G401 (cell line): ENCODE results near the gene PTPRN2. TPM values are rescaled to one million over a fixed set of nuclear protein-coding genes. Genes with fewer than 3 reads are reported as not detected.
"Not testable (repeated sequence)": the region's sequence is repeated elsewhere in the genome, so short reads cannot be mapped to it uniquely, and the experiment has no call there.

Source experiments
- DNase-seq: peaks from one replicate; pipeline ENCODE4 v3.0.0-alpha.2; 2015; ENCODE audit warnings: low spot score
- in situ Hi-C: cut with HindIII; loops from 2 replicates; pipeline ENCODE4 v1.10.0; 2016; ENCODE audit warnings: low sequenced_read_pairs, mixed read lengths
- total RNA-seq: library from RNA; depleted of rRNA; stranded (reverse); fragments of >200 nt; shearing (Covaris generic); gene quantifications from 2 replicates; pipeline ENCODE4 v1.2.3, GENCODE V29; 2014

Gene PTPRN2
- total RNA-seq, 1 experiment from 2014 or later: not detected

GRCh38 chr7:158389514-158390425, 197.9 kb downstream of the PTPRN2 start:
- in situ Hi-C loops: no loop called here

DNA sequence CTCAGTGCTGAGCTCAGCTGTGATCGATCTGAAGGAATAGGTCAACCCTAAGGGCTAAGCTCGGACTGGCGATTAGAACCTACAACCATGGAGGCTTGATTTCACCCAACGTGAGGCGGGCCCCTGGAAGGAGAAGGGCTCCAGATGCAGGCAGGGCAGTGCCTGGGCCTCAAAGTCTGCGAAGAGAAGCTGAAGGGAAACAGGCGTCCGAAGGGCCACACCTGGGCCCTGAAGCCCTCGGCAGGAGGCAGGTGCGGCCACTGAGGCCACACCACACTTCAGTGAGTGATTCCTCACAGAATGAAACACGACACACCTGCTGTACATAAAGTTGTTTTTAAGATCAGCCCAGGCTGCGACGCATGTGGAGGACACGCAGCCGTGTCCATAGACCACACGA, 198.7 kb downstream of the PTPRN2 start:
- DNase-seq: no peak
- in situ Hi-C loops: no loop called here

More at GRCh38 chr7:158389514-158390425, 197.9 kb downstream of the PTPRN2 start:
- DNase-seq: no peak

DNA sequence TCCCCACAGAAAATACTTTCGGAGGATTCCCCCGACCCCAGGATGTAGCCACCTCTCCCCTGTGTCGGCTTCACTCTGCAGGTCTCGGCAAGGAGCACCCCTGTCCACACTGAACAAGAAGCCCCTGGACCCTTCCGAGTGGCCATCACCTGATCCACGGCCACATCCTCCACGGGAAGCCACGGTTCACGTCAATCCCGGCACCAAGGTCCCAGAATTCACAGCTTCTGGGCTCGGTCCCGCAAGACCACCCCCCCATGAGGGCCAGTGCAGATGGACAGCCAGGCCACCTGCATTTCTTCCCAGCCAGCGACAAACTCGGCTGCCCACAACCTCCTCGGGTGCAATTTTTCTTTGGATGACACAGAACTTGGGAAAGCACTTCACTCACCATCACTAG, 199.6 kb downstream of the PTPRN2 start:
- in situ Hi-C loops: no loop called here
- no peak for DNase-seq

GRCh38 chr7:158387546-158387891, 200.1 kb downstream of the PTPRN2 start:
- in situ Hi-C loops: no loop called here
- DNase-seq: no peak

DNA sequence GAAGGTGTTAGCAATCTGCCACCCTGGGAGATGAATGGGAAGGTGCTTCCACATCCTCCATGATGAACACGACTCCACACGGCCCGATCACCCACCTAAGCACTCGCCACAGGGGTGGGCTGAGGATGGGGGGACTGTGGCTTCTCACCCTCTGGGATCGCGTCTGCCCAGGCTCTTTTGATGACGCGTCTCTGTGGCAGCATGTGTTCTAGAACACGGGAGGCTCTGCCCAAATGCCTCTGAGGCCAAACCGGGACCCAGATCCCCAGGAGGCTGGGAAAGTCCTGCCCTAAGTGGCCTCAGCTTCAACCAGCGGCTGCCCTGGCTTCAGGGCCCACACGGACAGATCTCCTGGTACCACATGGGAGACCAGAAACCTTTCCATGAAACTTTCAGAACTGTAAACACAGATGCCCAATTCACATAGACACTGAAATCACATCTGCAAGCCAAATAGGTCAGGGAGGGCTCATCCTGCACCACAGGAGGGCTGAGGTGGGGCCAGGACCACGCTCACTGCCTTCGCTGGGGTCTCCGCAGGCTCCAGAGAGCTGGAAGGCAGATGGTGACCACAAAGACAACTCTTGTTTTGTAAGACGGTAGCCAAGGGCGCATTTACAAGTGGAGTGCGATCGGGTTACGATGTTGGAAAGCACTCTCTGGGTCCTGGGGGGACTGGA, 200.6 kb downstream of the PTPRN2 start:
- in situ Hi-C loops: no loop called here
- DNase-seq: no peak

GRCh38 chr7:158386355-158386618, 201.3 kb downstream of the PTPRN2 start:
- DNase-seq: no peak
- in situ Hi-C loops: no loop called here

GRCh38 chr7:158385496-158386354, 201.9 kb downstream of the PTPRN2 start:
- DNase-seq, in situ Hi-C loops: not testable (repeated sequence)

DNA sequence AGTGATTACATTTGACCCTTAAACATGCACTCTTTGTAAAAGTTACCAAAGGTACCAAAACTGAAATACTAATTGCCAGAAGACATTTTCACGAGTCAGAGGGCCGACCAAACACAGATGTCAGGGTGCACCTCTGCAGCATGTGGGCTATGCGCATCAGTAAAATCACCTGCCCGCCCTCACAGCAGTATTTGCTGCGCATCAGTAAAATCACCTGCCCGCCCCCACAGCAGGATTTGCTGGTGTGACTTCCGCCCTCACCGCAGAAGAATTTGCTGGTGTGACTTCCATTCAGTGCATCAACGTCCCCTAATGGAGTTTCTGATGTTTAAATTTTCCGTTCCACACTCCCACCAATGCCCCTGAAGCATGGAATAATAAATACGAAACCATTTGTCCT, 202.9 kb downstream of the PTPRN2 start:
- no peak for DNase-seq
- in situ Hi-C loops: no loop called here

DNA sequence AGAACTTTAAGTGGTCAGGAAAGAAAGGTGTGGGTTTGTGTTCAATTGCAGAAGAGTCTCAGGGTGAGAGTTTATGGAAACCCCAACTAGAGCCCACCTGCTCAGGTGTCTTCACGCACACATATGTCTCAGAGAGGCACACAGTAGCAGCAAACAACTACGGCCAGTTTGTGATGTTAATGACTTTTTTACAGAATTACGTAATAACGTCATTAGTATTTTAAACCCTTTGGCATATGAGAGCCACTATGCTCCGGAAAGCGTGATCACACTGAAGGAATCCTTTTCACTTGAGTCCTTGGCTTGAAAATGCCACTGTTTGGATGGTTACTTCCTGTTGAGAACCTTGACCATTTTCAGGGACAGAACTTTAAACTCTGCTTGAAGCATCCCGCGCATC, 204.0 kb downstream of the PTPRN2 start:
- no peak for DNase-seq
- in situ Hi-C loops: no loop called here

DNA sequence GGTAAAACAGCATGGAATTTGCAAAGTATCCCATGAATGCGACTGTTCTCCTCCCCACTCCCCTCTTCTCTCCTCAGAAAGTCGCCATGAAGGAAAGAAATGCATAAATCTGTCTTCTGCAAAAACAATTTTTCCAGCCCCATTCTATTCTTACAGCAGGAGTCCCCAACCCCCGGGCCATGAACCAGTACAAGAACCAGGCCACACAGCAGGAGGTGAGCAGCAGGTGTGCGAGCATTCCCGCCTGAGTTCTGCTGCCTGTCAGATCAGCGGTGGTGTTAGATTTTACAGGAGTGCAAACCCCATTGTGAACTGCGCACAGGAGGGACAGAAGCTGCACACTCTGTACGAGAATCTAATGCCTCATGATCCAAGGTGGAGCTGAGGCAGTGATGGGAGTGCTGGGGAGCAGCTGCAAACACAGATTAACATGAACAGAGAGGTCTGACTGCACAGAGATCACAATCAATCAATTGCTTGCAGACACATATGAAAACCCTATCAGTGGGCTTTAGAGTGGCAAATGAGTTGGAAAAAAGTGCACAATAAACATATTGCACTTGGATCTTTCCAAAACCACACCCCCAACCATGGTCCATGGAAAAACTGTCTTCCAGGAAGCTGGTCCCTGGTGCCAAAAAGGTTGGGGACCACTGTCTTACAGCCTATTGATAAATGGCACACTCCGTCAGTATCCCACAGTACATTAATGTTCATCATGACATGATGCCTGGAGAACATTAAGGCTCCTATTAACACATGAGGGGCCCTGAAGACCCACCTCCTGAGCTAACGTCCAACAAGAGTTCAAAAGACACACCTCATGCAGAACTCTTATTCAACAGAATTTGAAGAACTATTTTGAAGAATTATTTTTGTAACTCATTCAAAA, 205.0 kb downstream of the PTPRN2 start:
- no peak for DNase-seq
- in situ Hi-C loops: no loop called here

DNA sequence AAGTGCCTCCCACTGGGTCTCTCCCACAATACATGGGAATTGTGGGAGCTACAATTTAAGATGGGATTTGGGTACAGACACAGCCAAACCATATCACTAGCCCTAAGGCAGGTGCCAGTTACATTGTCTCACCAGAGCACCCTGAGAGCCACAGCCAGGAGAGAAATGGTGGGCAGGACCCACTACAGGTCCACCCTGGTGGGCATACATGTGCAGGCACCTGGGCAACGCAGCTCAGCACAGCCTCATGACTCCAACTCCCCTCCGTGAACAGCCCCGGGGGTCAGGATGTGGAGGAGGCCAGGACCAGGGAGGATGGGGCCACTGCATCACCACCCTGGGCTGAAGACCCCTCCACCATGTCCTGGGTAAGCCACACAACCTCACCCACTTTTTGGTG, 205.7 kb downstream of the PTPRN2 start:
- in situ Hi-C loops: no loop called here
- DNase-seq: no peak

DNA sequence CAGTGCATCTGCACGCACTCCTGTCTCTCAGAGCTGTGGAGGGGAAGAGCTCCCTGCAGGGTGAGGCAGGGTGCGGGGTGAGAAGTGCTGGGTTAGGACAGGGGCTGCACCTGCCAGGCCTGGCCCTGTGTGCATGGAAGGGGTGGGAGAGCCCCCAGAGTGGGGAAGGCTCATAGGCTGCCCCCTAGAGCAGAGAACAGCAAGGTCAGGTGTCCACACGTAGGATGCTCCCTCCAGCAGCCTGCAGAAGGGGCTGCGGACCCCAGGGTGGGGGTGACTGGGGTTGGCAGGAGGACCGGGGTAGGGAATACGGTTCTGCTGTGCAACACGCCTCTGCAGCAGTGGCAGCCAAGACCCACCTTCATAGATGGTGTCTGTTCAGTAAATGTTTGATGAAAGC, 208.6 kb downstream of the PTPRN2 start:
- in situ Hi-C loops: no loop called here
- no peak for DNase-seq

- in situ Hi-C loops: no loop called here
- DNase-seq: no peak
Measured at GRCh38 chr7:158377800-158378623, 209.6 kb downstream of the PTPRN2 start.

GRCh38 chr7:158376839-158377186, 210.8 kb downstream of the PTPRN2 start:
- in situ Hi-C loops: not testable (repeated sequence)

GRCh38 chr7:158376146-158376838, 211.3 kb downstream of the PTPRN2 start:
- DNase-seq, in situ Hi-C loops: not testable (repeated sequence)

More at GRCh38 chr7:158376839-158377186, 210.8 kb downstream of the PTPRN2 start:
- not testable (repeated sequence) for DNase-seq

- DNase-seq: no peak
- in situ Hi-C loops: no loop called here
Measured at GRCh38 chr7:158375034-158375433, 212.6 kb downstream of the PTPRN2 start.

GRCh38 chr7:158374586-158374985, 213.0 kb downstream of the PTPRN2 start:
- no peak for DNase-seq
- in situ Hi-C loops: no loop called here

GRCh38 chr7:158374146-158374545, 213.5 kb downstream of the PTPRN2 start:
- in situ Hi-C loops: no loop called here
- no peak for DNase-seq
